HS-27A (cell line): Measurements from ENCODE around the gene ZNF770.
"Not testable (repeated sequence)": the region's sequence is repeated elsewhere in the genome, so short reads cannot be mapped to it uniquely, and the experiment has no call there.

Source experiments
- DNase-seq: peaks from one replicate; pipeline ENCODE4 v3.0.0-alpha.2; 2012; ENCODE audit warnings: low read depth, missing footprints

Gene ZNF770

GRCh38 chr15:34976743-34977142 lies 11.3 kb downstream of the ZNF770 start:
- DNase-seq = no peak

- no peak for DNase-seq
Measured at GRCh38 chr15:34976073-34976472, 12.0 kb downstream of the ZNF770 start.

GRCh38 chr15:34973512-34973911 lies 14.6 kb downstream of the ZNF770 start:
- no peak for DNase-seq

GRCh38 chr15:34970098-34970643 lies 17.9 kb downstream of the ZNF770 start:
- not testable (repeated sequence) for DNase-seq

- DNase-seq = peak; percentile 94
Measured at GRCh38 chr15:34969340-34970097, 18.6 kb downstream of the ZNF770 start, which contains the start of gene AQR. TSS of gene AQR (minus strand) at chr15:34969742. CDS start at chr15:34969613, 129 bp downstream.

GRCh38 chr15:34964277-34964676 lies 23.8 kb downstream of the ZNF770 start:
- no peak for DNase-seq

GRCh38 chr15:34953851-34954250 lies 34.2 kb downstream of the ZNF770 start:
- no peak for DNase-seq

GRCh38 chr15:34952481-34952880 lies 35.6 kb downstream of the ZNF770 start:
- no peak for DNase-seq

- no peak for DNase-seq
Measured at GRCh38 chr15:34951993-34952392, 36.1 kb downstream of the ZNF770 start.

GRCh38 chr15:34944936-34945335 lies 43.2 kb downstream of the ZNF770 start:
- DNase-seq = no peak

GRCh38 chr15:34943711-34944110 lies 44.4 kb downstream of the ZNF770 start:
- DNase-seq = no peak

- DNase-seq = not testable (repeated sequence)
Measured at GRCh38 chr15:34943264-34943663, 44.8 kb downstream of the ZNF770 start.

GRCh38 chr15:34942363-34942762 lies 45.7 kb downstream of the ZNF770 start:
- DNase-seq = no peak

- no peak for DNase-seq
Measured at GRCh38 chr15:34941831-34942230, 46.3 kb downstream of the ZNF770 start.

- DNase-seq = no peak
Measured at GRCh38 chr15:34941185-34941698, 46.8 kb downstream of the ZNF770 start.

GRCh38 chr15:34933432-34933975 lies 54.6 kb downstream of the ZNF770 start:
- DNase-seq = no peak

- DNase-seq = not testable (repeated sequence)
Measured at GRCh38 chr15:34928349-34928748, 59.7 kb downstream of the ZNF770 start.
